HG03342 (cell line): ENCODE measurements around the gene RNF145.

ENCODE experiments used
- ATAC-seq: cut with Tn5 transposase; IDR thresholded peaks from one replicate; pipeline ENCODE4 v1.9.1; 2021; ENCODE audit warnings: mild to moderate bottlenecking, moderate library complexity; ENCODE audit not compliant: unreplicated experiment

Gene RNF145

DNA sequence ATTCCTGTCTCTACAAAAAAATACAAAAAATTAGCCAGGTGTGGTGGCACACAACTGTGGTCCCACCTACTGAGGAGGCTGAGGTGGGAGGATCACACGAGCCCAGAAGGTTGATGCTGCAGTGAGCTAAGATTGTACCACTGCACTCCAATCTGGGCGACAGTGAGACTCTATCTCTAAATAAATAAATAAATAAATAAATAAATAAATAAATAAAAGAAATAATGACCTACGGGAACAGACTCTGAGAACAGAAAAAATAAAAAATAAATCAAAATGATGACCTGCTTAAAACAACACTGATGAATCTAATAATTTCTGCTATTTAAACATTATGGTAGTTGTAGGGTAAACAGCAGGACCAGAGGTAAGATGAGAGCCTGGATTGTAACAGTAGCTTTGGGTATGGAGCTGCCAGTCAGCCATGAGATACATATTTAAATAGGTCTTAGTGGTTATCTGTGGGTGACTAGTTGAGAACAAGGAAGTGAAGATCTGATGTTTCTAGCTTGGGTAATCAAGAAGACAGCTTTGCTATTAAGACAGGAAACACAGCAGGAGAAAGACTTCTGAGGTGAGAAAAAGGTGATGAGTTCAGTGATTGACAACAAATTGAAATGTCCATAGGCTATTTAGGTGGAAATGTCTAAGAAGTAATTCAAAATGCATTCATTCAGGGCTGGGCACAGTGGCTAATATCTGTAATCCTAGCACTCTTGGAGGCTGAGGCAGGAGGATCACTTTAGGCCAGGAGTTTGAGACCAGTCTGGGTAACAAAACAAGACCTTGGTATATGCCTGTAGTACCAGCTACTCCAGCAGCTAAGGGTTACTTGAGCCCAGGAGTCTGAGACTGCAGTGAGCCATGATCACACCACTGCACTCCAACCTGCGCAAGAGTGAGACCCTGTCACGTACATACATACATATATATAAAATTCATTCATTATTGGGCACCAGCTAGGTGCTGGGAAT is 11.0 kb downstream of the RNF145 start:
- peak; percentile 97 for ATAC-seq

GRCh38 chr5:159195775-159196174 is 13.6 kb downstream of the RNF145 start:
- ATAC-seq, result no peak

GRCh38 chr5:159190170-159190569 is 19.2 kb downstream of the RNF145 start:
- no peak for ATAC-seq

DNA sequence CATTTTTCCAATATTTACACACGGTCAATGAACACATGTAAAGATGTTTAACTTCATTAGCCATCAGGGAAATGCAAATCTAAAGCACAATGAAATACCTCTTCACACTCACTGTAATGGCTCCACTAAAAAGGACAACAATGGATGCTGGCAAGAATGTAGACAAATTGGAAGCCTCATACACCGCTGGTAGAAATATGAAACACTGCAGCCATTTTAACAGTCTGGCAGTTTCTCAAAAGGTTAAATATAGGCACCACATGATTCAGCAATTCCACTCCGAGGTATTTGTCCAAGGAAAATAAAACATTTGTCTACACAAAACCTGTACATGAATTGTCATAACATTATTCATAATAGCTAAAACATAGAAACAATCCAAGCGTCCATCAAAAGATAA is 20.0 kb downstream of the RNF145 start:
- ATAC-seq, result no peak

DNA sequence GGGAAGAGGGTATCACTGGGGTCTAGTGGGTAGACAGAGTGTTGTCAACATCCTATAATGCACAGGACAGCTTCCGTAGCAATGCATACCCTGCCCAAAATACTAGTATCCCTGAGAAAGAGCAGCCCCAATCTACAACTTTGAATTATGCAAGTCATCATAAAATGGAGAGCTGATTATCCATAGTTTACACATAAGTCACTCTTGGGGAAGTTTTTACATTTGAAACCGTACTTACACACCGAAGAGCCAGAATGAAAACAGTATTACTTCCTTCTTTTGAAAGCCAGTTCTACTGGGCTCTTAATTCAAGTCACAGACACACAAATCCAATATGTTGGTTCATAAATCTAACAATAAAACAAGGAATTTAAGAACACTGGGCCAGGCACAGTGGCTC is 21.6 kb downstream of the RNF145 start:
- ATAC-seq, result no peak

GRCh38 chr5:159186319-159186718 is 23.0 kb downstream of the RNF145 start:
- no peak for ATAC-seq

DNA sequence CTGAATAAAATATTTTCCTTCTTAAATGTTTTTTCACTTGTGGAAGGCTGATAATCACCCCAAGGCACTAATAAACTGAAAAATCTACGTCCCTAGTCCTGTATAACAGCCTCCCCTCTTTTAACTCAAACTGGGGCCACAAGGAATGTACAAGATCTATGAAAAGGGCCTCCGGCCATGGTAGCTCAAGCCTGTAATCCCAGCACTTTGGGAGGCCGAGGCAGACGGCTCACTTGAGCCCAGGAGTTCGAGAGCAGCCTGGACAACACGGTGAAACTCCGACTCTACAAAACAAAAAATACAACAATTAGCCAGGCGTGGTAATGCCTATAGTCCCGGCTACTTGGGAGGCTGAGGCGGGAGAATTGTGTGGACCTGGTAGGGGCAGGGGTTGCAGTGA is 23.6 kb downstream of the RNF145 start:
- ATAC-seq, result no peak

DNA sequence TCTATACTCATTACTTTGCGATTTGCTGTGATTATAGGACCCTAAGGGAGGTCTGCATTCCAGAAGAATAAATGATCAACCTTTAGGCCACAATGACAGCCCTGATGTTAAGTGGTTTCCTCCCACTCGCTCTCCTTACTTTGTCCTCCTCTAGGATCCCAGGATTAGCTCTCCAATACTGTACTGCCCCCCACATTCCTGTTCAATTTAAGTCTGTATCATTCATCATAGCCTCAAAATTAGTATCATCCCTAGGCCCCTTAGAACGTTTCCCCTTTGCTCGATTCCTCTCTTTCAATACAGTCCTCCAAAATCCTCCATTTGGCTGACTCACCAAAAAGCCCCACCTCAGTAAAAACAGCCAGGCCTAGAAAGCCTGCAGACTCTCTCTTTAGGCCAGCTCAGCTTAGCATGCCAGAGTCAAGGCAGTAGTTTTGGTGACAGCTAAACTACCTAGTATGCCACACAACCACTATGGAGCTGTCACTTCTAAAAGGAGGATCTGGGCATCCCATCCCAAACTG is 24.4 kb downstream of the RNF145 start:
- no peak for ATAC-seq

DNA sequence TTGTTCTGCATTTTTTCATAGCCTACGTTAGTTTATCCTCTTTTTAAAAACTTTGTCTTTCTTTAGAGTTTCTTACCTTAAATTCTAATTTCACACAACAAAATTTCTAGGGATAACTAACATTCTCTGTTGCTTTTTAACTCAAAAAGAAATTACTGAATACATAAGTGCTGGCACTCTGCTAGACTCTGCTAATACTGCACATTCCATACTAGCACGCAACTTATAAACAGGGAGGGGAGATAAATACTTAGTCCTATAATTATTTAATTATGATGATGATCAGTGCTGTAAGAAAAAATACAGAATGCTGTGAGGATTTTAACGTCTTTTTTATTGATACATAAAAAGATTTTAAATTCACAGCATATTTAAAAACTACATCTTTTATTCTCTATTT is 25.1 kb downstream of the RNF145 start:
- ATAC-seq, result no peak

GRCh38 chr5:159183247-159183646 is 26.1 kb downstream of the RNF145 start:
- ATAC-seq, result no peak

GRCh38 chr5:159182691-159183090 is 26.7 kb downstream of the RNF145 start:
- no peak for ATAC-seq

GRCh38 chr5:159181651-159182050 is 27.7 kb downstream of the RNF145 start:
- no peak for ATAC-seq

DNA sequence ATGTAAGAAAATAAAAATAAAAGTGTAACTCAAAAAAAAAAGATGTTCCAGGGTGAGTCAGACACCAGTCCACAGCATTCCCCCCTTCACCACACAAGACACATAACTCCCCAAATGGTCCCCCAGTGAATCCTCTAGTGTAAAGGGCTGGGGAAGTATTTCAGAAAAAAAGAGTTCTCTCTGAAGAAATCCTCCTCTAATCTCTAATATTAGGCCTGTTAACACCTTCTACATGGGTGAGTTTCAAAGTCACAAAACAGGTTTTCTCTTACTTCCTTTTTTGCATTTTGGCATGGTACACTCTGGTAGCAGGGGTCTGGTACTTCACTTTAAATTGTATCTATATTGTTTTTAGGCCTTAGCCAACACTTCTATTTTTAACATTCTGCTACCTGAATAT is 28.2 kb downstream of the RNF145 start:
- peak; percentile 38 for ATAC-seq

GRCh38 chr5:159179529-159180305 is 29.6 kb downstream of the RNF145 start:
- no peak for ATAC-seq

DNA sequence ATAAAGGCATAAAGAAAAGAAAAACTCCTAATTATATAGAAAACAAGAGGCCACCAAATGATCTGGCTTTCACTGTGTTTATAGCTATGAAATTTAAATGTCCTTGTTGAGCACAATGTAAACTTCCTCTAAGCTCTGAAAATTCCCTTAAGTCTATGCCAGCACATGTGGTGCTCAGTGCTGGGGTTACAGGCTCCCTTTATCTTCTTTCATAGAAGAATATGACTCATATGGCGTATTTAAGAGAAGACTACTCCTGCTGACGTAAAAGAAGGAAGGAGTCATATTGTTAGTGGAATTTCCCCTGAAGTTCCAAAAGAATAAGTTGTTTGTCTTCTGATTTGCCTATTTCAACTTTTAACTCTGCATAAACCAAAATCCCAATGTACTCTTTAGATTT is 30.4 kb downstream of the RNF145 start:
- peak; percentile 75 for ATAC-seq

DNA sequence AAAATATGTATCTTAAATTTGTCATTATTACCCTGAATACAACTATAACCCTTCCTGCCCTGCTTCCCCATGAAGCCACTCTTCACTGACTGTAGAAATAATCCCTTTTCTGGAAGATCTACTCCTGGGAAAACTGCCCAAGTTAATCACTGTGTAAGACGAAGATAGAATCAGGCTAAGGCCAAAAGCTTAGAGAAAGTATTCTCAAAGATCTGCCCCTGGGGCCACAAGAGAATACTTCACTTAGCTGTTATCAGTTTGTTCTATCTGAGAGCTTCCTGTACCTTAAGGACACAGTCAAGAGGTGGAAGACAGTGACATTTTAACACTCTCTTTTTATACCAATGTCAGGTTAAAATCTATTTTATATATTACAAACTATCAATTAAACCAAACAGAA is 33.8 kb downstream of the RNF145 start:
- no peak for ATAC-seq

GRCh38 chr5:159174511-159175168 is 34.7 kb downstream of the RNF145 start:
- ATAC-seq, result no peak

GRCh38 chr5:159171274-159171673 is 38.1 kb downstream of the RNF145 start:
- ATAC-seq, result no peak

- no peak for ATAC-seq
Observed at GRCh38 chr5:159170021-159170420, 39.3 kb downstream of the RNF145 start.

GRCh38 chr5:159166416-159166815 is 42.9 kb downstream of the RNF145 start:
- no peak for ATAC-seq

GRCh38 chr5:159163701-159164046 is 45.7 kb downstream of the RNF145 start:
- ATAC-seq, result no peak
